ENCODE data around the gene PHIP. TPM values are rescaled to one million over a fixed set of nuclear protein-coding genes. Genes with fewer than 3 reads are reported as not detected.

Gene PHIP
- total and polyA plus RNA-seq, 2 experiments from 2014 or later = 48.0 to 65.4 TPM

GRCh38 chr6:79072640-79073181, 5.3 kb downstream of the PHIP start:
- Histone ChIP-seq H4K20me1 (replicated peaks; ENCODE audit: insufficient read depth) (peaks cover 16% of the 10 kb centered on the region), H3K27me3 (ENCODE audit: insufficient read depth) (no peaks in the 10 kb centered on the region), H3K9me2 (ENCODE audit: insufficient read depth) (no peaks in the 10 kb centered on the region), H2AFZ (no peak overlapping the region), H3K4me2 (no peak overlapping the region), H3F3A (replicated peaks; ENCODE audit: low read depth) (no peaks in the 10 kb centered on the region), H3K36me3 (ENCODE audit: insufficient read depth) (no peaks in the 10 kb centered on the region), H3K27ac (ENCODE audit: low read depth) (no peak overlapping the region), H3K79me2 (replicated peaks; ENCODE audit: insufficient read depth) (peaks cover 91% of the 10 kb centered on the region), H3K4me3 (no peak overlapping the region), H3K4me1 (ENCODE audit: insufficient read depth) (peaks cover 38% of the 10 kb centered on the region)
- TF ChIP-seq CTCF (conservative IDR thresholded peaks at IDR 0.05; ENCODE audit: low read depth in 2 of 2) = no peak
- no peak for TF ChIP-seq ZNF114 (CRISPR knock-in tag; IDR thresholded peaks at IDR 0.05)
- no peak for TF ChIP-seq ETS1 (IDR thresholded peaks at IDR 0.05)
- no peak for TF ChIP-seq NANOG (IDR thresholded peaks at IDR 0.05; ENCODE audit: borderline replicate concordance)
- TF ChIP-seq STAT1 (IDR thresholded peaks at IDR 0.05; ENCODE audit: unreplicated experiment) = no peak
- TF ChIP-seq REST (IDR thresholded peaks at IDR 0.05; ENCODE audit: unreplicated experiment) = no peak
- no peak for TF ChIP-seq ZNF331 (CRISPR knock-in tag; IDR thresholded peaks at IDR 0.05; ENCODE audit: low read depth)
- no peak for TF ChIP-seq ZNF462 (CRISPR knock-in tag; IDR thresholded peaks at IDR 0.05)
- TF ChIP-seq EZH2 (IDR thresholded peaks at IDR 0.05; ENCODE audit: low read depth, unreplicated experiment) = no peak
- TF ChIP-seq POLR2AphosphoS5 (IDR thresholded peaks at IDR 0.05; ENCODE audit: low read depth) = no peak
- TF ChIP-seq EZH2phosphoT487 (IDR thresholded peaks at IDR 0.05; ENCODE audit: unreplicated experiment) = no peak
- TF ChIP-seq CREB1 (CRISPR knock-in tag; IDR thresholded peaks at IDR 0.05; ENCODE audit: low read depth) = no peak
- TF ChIP-seq JUNB (IDR thresholded peaks at IDR 0.05; ENCODE audit: unreplicated experiment) = no peak
- Mint-ChIP-seq H3K9me3 (peaks cover 3% of the 10 kb centered on the region; the same call in 1 of the 3 replicates), H3K4me3 (no peak overlapping the region), H3K36me3 (ENCODE audit: low read depth) (peaks cover 22% of the 10 kb centered on the region), H3K27ac (no peak overlapping the region), H3K27me3 (ENCODE audit: insufficient read depth, low read depth, poor library complexity) (no peaks in the 10 kb centered on the region), H3K4me1 (peaks cover 41% of the 10 kb centered on the region)
- DNase-seq (ENCODE audit: low spot score) (no peak), ATAC-seq (no peak)
